WTC11 (cell line): Measurements from ENCODE around the gene VCL. TPM values are rescaled to one million over a fixed set of nuclear protein-coding genes. Genes with fewer than 3 reads are reported as not detected.

Source experiments
- ARID4B ChIP-seq: sonication (generic); formaldehyde crosslinking; IDR thresholded peaks from 2 replicates; pipeline ENCODE4 v1.8.0; 2023; ENCODE audit warnings: missing genetic modification reagents, mild to moderate bottlenecking, borderline replicate concordance
- ATF3 ChIP-seq: sonication (generic); formaldehyde crosslinking; conservative IDR thresholded peaks from 2 replicates; pipeline ENCODE4 v1.8.1; 2022; ENCODE audit warnings: mild to moderate bottlenecking, missing genetic modification reagents
- EMX1 ChIP-seq: fragments of 250-450 bp; sonication (Bioruptor Pico); IDR thresholded peaks from 2 replicates; pipeline ENCODE4 v1.8.0; 2021; ENCODE audit warnings: mild to moderate bottlenecking
- ETV6 ChIP-seq: sonication (generic); formaldehyde crosslinking; IDR thresholded peaks from 2 replicates; pipeline ENCODE4 v1.8.1; 2022; ENCODE audit warnings: mild to moderate bottlenecking, missing genetic modification reagents
- GRHL2 ChIP-seq: fragments of 250-450 bp; sonication (Bioruptor Pico); IDR thresholded peaks from 2 replicates; pipeline ENCODE4 v1.8.0; 2022; ENCODE audit warnings: mild to moderate bottlenecking, moderate library complexity; ENCODE audit not compliant: insufficient replicate concordance, severe bottlenecking
- HMGXB4 ChIP-seq: sonication (generic); formaldehyde crosslinking; IDR thresholded peaks from 2 replicates; pipeline ENCODE4 v1.8.1; 2023; ENCODE audit warnings: mild to moderate bottlenecking, moderate library complexity, missing genetic modification reagents
- MAX ChIP-seq: sonication (generic); formaldehyde crosslinking; IDR thresholded peaks from 2 replicates; pipeline ENCODE4 v1.8.0; 2022; ENCODE audit warnings: mild to moderate bottlenecking, missing genetic modification reagents
- MXD4 ChIP-seq: fragments of 250-450 bp; sonication (Bioruptor Pico); IDR thresholded peaks from 2 replicates; pipeline ENCODE4 v1.8.0; 2021; ENCODE audit warnings: mild to moderate bottlenecking, moderate library complexity, borderline replicate concordance
- RORB ChIP-seq: fragments of 250-450 bp; sonication (Bioruptor Pico); IDR thresholded peaks from 2 replicates; pipeline ENCODE4 v1.9.0; 2021; ENCODE audit warnings: mild to moderate bottlenecking
- TEAD4 ChIP-seq: sonication (generic); formaldehyde crosslinking; IDR thresholded peaks from 2 replicates; pipeline ENCODE4 v1.8.0; 2022; ENCODE audit warnings: mild to moderate bottlenecking, missing genetic modification reagents
- ZBTB21 ChIP-seq: sonication (generic); formaldehyde crosslinking; IDR thresholded peaks from 2 replicates; pipeline ENCODE4 v1.8.1; 2023; ENCODE audit warnings: mild to moderate bottlenecking, missing genetic modification reagents, borderline replicate concordance
- ZNF219 ChIP-seq: sonication (generic); formaldehyde crosslinking; IDR thresholded peaks from 2 replicates; pipeline ENCODE4 v1.8.0; 2023; ENCODE audit warnings: missing genetic modification reagents, mild to moderate bottlenecking, borderline replicate concordance
- ZNF263 ChIP-seq: sonication (generic); formaldehyde crosslinking; IDR thresholded peaks from 2 replicates; pipeline ENCODE4 v1.8.1; 2022; ENCODE audit warnings: low read depth, mild to moderate bottlenecking, moderate library complexity, missing genetic modification reagents
- ZNF416 ChIP-seq: fragments of 250-450 bp; sonication (Bioruptor Pico); IDR thresholded peaks from 2 replicates; pipeline ENCODE4 v1.9.0; 2021; ENCODE audit warnings: mild to moderate bottlenecking, inconsistent platforms
- ZNF512 ChIP-seq: sonication (generic); formaldehyde crosslinking; IDR thresholded peaks from 2 replicates; pipeline ENCODE4 v1.8.1; 2022; ENCODE audit warnings: missing genetic modification reagents, borderline replicate concordance
- ZNF671 ChIP-seq: fragments of 250-450 bp; sonication (Bioruptor Pico); IDR thresholded peaks from 2 replicates; pipeline ENCODE4 v1.8.0; 2021; ENCODE audit warnings: mild to moderate bottlenecking
- total RNA-seq: library from RNA; stranded (reverse); gene quantifications from 3 replicates; pipeline ENCODE4 v1.2.3, GENCODE V29; 2021
- TF ChIP-seq, protein P1 (sequence below): sonication (generic); formaldehyde crosslinking; IDR thresholded peaks from 2 replicates; pipeline ENCODE4 v1.8.1; 2023; ENCODE audit warnings: mild to moderate bottlenecking, missing genetic modification reagents
- TF ChIP-seq, protein P2 (sequence below): fragments of 250-450 bp; sonication (Bioruptor Pico); conservative IDR thresholded peaks from 2 replicates; pipeline ENCODE4 v1.9.0; 2021; ENCODE audit warnings: mild to moderate bottlenecking
- TF ChIP-seq, protein P3 (sequence below): sonication (generic); formaldehyde crosslinking; IDR thresholded peaks from 2 replicates; pipeline ENCODE4 v1.8.1; 2023; ENCODE audit warnings: mild to moderate bottlenecking, missing genetic modification reagents, borderline replicate concordance
- TF ChIP-seq, protein P4 (sequence below): sonication (generic); formaldehyde crosslinking; IDR thresholded peaks from 2 replicates; pipeline ENCODE4 v1.8.0; 2022; ENCODE audit warnings: mild to moderate bottlenecking, missing genetic modification reagents

VCL gene
- total RNA-seq, 1 experiment from 2014 or later = 225 TPM

DNA sequence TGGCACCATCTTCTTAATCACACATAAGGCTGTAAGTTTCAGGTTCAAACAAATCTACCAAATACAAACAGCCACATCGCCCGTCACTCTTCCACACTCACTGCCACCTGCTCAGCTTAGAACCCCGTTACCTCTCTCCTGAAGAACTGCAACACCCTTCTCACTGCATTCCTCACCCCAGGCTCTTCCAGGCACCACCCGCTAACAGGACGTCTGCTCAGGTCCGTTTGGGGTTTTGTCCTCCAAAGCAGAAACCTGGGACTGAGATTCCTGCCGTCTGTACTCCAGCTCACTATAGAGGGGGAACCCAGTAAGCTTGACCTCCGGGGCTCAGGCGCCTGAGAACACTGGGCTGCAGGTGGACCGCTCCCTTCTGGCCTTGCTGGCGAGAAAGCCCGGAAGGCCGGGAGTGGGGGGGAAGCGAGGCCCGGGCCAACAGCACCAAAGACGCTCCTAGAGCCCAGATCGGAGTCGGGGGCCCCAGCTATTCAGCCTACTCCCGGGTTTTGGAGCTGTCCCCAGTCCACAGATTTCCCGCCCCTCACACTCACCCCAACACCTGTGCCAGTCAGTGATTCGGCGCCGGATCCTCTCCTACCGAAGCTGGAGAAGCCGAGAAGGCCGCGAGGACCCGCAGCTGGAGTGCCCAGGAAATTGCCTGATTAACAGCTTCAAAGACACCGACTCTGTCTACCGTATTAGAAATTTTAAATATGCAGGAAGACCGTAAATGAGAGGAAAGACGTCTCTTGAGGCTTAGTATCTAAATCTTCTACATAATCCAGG is 152.5 kb downstream of the VCL start, which contains the start of gene AP3M1 (continued):
- TF ChIP-seq ATF3 (CRISPR knock-in tag) = no peak
- TF ChIP-seq ZNF671 (CRISPR knock-in tag) = no peak
- no peak for TF ChIP-seq ZBTB21 (CRISPR knock-in tag)
- TF ChIP-seq ZNF219 = no peak
- no peak for TF ChIP-seq MXD4
- TF ChIP-seq HMGXB4 (CRISPR knock-in tag) = no peak
- TF ChIP-seq ZNF263 (CRISPR knock-in tag) = no peak
- TF ChIP-seq, protein P1, sequence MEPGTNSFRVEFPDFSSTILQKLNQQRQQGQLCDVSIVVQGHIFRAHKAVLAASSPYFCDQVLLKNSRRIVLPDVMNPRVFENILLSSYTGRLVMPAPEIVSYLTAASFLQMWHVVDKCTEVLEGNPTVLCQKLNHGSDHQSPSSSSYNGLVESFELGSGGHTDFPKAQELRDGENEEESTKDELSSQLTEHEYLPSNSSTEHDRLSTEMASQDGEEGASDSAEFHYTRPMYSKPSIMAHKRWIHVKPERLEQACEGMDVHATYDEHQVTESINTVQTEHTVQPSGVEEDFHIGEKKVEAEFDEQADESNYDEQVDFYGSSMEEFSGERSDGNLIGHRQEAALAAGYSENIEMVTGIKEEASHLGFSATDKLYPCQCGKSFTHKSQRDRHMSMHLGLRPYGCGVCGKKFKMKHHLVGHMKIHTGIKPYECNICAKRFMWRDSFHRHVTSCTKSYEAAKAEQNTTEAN (CRISPR knock-in tag) = 0 out of 2 replicates have a peak, but pooled peaks have one; percentile 65
- no peak for TF ChIP-seq TEAD4 (CRISPR knock-in tag)
- no peak for TF ChIP-seq ZNF512 (CRISPR knock-in tag)
- TF ChIP-seq ZNF416 (CRISPR knock-in tag) = 0 out of 2 replicates have a peak, but pooled peaks have one; percentile 40
- TF ChIP-seq MAX = no peak
- no peak for TF ChIP-seq GRHL2 (CRISPR knock-in tag)
- TF ChIP-seq ETV6 (CRISPR knock-in tag) = no peak
- TF ChIP-seq RORB (CRISPR knock-in tag) = no peak
- TF ChIP-seq EMX1 (CRISPR knock-in tag) = no peak
- TF ChIP-seq, protein P2, sequence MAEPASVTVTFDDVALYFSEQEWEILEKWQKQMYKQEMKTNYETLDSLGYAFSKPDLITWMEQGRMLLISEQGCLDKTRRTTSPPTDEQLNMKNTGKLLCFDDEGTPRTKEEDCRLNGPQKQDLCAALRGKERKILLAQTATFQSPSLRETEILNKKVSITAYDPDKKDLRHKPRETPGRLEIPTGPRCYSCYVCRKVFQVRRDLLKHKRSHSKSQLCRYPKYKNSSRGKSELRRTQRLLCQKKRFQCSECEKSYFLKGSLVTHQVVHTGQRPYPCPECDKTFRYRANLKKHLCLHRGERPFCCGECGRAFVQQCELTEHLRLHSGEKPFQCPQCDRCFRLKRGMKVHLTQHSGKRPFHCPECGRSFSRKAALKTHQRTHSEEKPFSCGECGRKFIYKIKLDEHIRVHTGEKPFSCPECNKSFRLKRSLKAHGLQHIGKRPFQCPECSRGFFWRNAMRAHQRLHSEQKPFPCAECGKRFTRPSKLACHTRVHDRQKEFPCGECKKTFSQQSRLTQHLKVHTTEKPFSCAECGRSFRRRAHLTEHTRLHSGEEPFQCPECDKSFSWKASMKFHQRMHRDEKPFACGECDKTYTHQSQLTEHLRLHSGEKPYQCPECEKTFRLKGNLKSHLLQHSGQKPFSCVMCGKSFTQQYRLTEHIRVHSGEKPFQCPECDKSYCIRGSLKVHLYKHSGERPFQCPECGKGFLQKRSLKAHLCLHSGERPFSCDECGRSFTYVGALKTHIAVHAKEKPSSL (CRISPR knock-in tag) = no peak
- TF ChIP-seq, protein P3, sequence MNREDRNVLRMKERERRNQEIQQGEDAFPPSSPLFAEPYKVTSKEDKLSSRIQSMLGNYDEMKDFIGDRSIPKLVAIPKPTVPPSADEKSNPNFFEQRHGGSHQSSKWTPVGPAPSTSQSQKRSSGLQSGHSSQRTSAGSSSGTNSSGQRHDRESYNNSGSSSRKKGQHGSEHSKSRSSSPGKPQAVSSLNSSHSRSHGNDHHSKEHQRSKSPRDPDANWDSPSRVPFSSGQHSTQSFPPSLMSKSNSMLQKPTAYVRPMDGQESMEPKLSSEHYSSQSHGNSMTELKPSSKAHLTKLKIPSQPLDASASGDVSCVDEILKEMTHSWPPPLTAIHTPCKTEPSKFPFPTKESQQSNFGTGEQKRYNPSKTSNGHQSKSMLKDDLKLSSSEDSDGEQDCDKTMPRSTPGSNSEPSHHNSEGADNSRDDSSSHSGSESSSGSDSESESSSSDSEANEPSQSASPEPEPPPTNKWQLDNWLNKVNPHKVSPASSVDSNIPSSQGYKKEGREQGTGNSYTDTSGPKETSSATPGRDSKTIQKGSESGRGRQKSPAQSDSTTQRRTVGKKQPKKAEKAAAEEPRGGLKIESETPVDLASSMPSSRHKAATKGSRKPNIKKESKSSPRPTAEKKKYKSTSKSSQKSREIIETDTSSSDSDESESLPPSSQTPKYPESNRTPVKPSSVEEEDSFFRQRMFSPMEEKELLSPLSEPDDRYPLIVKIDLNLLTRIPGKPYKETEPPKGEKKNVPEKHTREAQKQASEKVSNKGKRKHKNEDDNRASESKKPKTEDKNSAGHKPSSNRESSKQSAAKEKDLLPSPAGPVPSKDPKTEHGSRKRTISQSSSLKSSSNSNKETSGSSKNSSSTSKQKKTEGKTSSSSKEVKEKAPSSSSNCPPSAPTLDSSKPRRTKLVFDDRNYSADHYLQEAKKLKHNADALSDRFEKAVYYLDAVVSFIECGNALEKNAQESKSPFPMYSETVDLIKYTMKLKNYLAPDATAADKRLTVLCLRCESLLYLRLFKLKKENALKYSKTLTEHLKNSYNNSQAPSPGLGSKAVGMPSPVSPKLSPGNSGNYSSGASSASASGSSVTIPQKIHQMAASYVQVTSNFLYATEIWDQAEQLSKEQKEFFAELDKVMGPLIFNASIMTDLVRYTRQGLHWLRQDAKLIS = no peak
- TF ChIP-seq, protein P4, sequence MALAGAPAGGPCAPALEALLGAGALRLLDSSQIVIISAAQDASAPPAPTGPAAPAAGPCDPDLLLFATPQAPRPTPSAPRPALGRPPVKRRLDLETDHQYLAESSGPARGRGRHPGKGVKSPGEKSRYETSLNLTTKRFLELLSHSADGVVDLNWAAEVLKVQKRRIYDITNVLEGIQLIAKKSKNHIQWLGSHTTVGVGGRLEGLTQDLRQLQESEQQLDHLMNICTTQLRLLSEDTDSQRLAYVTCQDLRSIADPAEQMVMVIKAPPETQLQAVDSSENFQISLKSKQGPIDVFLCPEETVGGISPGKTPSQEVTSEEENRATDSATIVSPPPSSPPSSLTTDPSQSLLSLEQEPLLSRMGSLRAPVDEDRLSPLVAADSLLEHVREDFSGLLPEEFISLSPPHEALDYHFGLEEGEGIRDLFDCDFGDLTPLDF = no peak
- TF ChIP-seq ARID4B (CRISPR knock-in tag) = 0 out of 2 replicates have a peak, but pooled peaks have one; percentile 39
